SK-N-SH (cell line): Measurements from ENCODE around the gene PLOD3. TPM values are rescaled to one million over a fixed set of nuclear protein-coding genes. Genes with fewer than 3 reads are reported as not detected.

Experiments used
- CTCF ChIA-PET: fragments of 300-600, 350-600 bp; formaldehyde crosslinking; extraction: SDS; loops from one replicate; lab custom pipeline; 2021; lab: Yijun Ruan, JAX
- POLR2A ChIA-PET: fragments of 350-600 bp; sonication (Branson Sonifier 250); formaldehyde crosslinking; extraction: SDS; loops from one replicate; lab custom pipeline; 2020; ENCODE audit warnings: antibody characterized with exemption, inconsistent platforms; lab: Yijun Ruan, JAX
- DNase-seq: peaks from one replicate; pipeline ENCODE4 v3.0.0; 2012
- H2AFZ ChIP-seq: fragments of 200-600 bp; sonication (generic); 2 replicates; pipeline ENCODE4 v1.8.1; 2016; ENCODE audit warnings: antibody characterized with exemption, mild to moderate bottlenecking, low read depth
- H3F3A ChIP-seq: fragments of 200-600 bp; sonication (generic); replicated peaks from 2 replicates; pipeline ENCODE3; 2016; ENCODE audit warnings: antibody characterized with exemption, mild to moderate bottlenecking; ENCODE audit not compliant: insufficient read depth
- H3K27ac ChIP-seq, 2 experiments: fragments of 200-500 bp in 1 of 2; fragments of 200-600 bp in 1 of 2; sonication (Bioruptor generic) in 1 of 2; sonication (generic), shearing (Covaris generic) in 1 of 2; 2 replicates each; pipeline versions ENCODE4 v1.5.1 to v1.6.1; 2014 to 2016; ENCODE audit warnings: low read depth in 2 of 2, inconsistent platforms in 1 of 2, low read length in 1 of 2, mild to moderate bottlenecking in 1 of 2, mixed read lengths in 1 of 2
- H3K27me3 ChIP-seq: fragments of 200-600 bp; sonication (generic), shearing (Covaris generic); 2 replicates; pipeline ENCODE4 v1.6.1; 2016; ENCODE audit warnings: mixed run types; ENCODE audit not compliant: insufficient read depth
- H3K36me3 ChIP-seq, 2 experiments: fragments of 200-500 bp in 1 of 2; fragments of 200-600 bp in 1 of 2; sonication (Bioruptor generic) in 1 of 2; sonication (generic) in 1 of 2; replicated peaks in 1 of 2; 2 replicates each; pipeline versions ENCODE3 to v1.5.1; 2014 to 2016; ENCODE audit warnings: low read length in 1 of 2, mild to moderate bottlenecking in 1 of 2; ENCODE audit not compliant: insufficient read depth in 2 of 2, control insufficient read depth in 1 of 2
- H3K4me1 ChIP-seq, 2 experiments: fragments of 200-500 bp in 1 of 2; fragments of 200-600 bp in 1 of 2; sonication (Bioruptor generic) in 1 of 2; sonication (generic), shearing (Covaris generic) in 1 of 2; 2 replicates each; pipeline versions ENCODE4 v1.5.1 to v1.6.1; 2014 to 2016; ENCODE audit warnings: low read depth in 1 of 2, low read length in 1 of 2, mixed run types in 1 of 2; ENCODE audit not compliant: insufficient read depth in 2 of 2, control insufficient read depth in 1 of 2
- H3K4me2 ChIP-seq: fragments of 200-600 bp; sonication (generic), shearing (Covaris generic); 2 replicates; pipeline ENCODE4 v1.6.1; 2017; ENCODE audit warnings: mixed run types
- H3K4me3 ChIP-seq, 2 experiments: fragments of 200-500 bp in 1 of 2; fragments of 200-600 bp in 1 of 2; sonication (Bioruptor generic) in 1 of 2; sonication (generic), shearing (Covaris generic) in 1 of 2; 2 replicates each; pipeline versions ENCODE4 v1.5.1 to v1.8.1; 2014 to 2016; ENCODE audit warnings: low read depth in 2 of 2, inconsistent platforms in 1 of 2, low read length in 1 of 2, mild to moderate bottlenecking in 1 of 2, mixed read lengths in 1 of 2, moderate library complexity in 1 of 2
- H3K79me2 ChIP-seq: fragments of 200-600 bp; sonication (generic); 2 replicates; pipeline ENCODE4 v1.8.1; 2017; ENCODE audit warnings: mild to moderate bottlenecking; ENCODE audit not compliant: insufficient read depth
- H3K9ac ChIP-seq: fragments of 200-600 bp; sonication (generic); 2 replicates; pipeline ENCODE4 v1.6.1; 2017; ENCODE audit warnings: mixed run types
- H3K9me2 ChIP-seq: fragments of 200-600 bp; sonication (generic); 2 replicates; pipeline ENCODE4 v1.6.1; 2017; ENCODE audit warnings: mixed run types
- H3K9me3 ChIP-seq: fragments of 200-600 bp; sonication (generic); 2 replicates; pipeline ENCODE4 v1.6.1; 2017; ENCODE audit warnings: mixed run types, mild to moderate bottlenecking, moderate library complexity
- H4K20me1 ChIP-seq: fragments of 200-600 bp; sonication (generic); 2 replicates; pipeline ENCODE4 v1.6.1; 2017; ENCODE audit warnings: mild to moderate bottlenecking, mixed run types; ENCODE audit not compliant: insufficient read depth
- ELF1 ChIP-seq: IDR thresholded peaks from 2 replicates; pipeline ENCODE4 v1.4.0; 2012
- EP300 ChIP-seq, 2 experiments: IDR thresholded peaks; 2 replicates each; pipeline versions ENCODE4 v1.4.0 to v1.6.1; 2012; ENCODE audit warnings: borderline replicate concordance in 1 of 2, low read depth in 1 of 2, low read length in 1 of 2
- EZH2phosphoT487 ChIP-seq: fragments of 200-600 bp; sonication (generic); IDR thresholded peaks from 2 replicates; pipeline ENCODE4 v1.6.1; 2017; ENCODE audit warnings: low read depth, mixed run types, mild to moderate bottlenecking, antibody characterized with exemption, moderate library complexity, borderline replicate concordance
- FOSL2 ChIP-seq: IDR thresholded peaks from 2 replicates; pipeline ENCODE4 v1.4.0; 2012; ENCODE audit warnings: low read depth, mild to moderate bottlenecking, moderate library complexity, borderline replicate concordance
- FOXJ3 ChIP-seq: sonication (generic); formaldehyde crosslinking; IDR thresholded peaks from 2 replicates; pipeline ENCODE4 v1.5.1; 2020; ENCODE audit warnings: mild to moderate bottlenecking, missing genetic modification reagents
- GATA2 ChIP-seq: sonication (generic); formaldehyde crosslinking; IDR thresholded peaks from 2 replicates; pipeline ENCODE4 v1.5.0; 2020; ENCODE audit warnings: mild to moderate bottlenecking, missing genetic modification reagents
- IRF3 ChIP-seq: fragments of 150-350 bp; IDR thresholded peaks from 2 replicates; pipeline ENCODE4 v1.6.1; 2016; ENCODE audit warnings: mild to moderate bottlenecking, low read depth, low read length
- MEF2A ChIP-seq: IDR thresholded peaks from 2 replicates; pipeline ENCODE4 v1.4.0; 2012; ENCODE audit warnings: low read depth, borderline replicate concordance
- NFIC ChIP-seq: IDR thresholded peaks from 2 replicates; pipeline ENCODE4 v1.4.0; 2012; ENCODE audit warnings: borderline replicate concordance
- NRF1 ChIP-seq: IDR thresholded peaks from 2 replicates; pipeline ENCODE4 v1.6.1; 2012; ENCODE audit warnings: low read depth, mild to moderate bottlenecking, low read length
- RAD21 ChIP-seq: IDR thresholded peaks from 2 replicates; pipeline ENCODE4 v1.6.1; 2012; ENCODE audit warnings: mild to moderate bottlenecking, low read length
- RCOR1 ChIP-seq: fragments of 150-350 bp; IDR thresholded peaks from 2 replicates; pipeline ENCODE4 v1.6.1; 2017; ENCODE audit warnings: antibody characterized with exemption, low read length
- RFX5 ChIP-seq: IDR thresholded peaks from 2 replicates; pipeline ENCODE4 v1.6.1; 2012; ENCODE audit warnings: mild to moderate bottlenecking, improper control_type of control experiment, low read length
- SMC3 ChIP-seq: IDR thresholded peaks from 2 replicates; pipeline ENCODE4 v1.6.1; 2012; ENCODE audit warnings: low read depth, low read length, improper control_type of control experiment
- USF2 ChIP-seq: fragments of 150-350 bp; IDR thresholded peaks from 2 replicates; pipeline ENCODE4 v1.6.1; 2017; ENCODE audit warnings: antibody characterized with exemption, low read length, low read depth, borderline replicate concordance
- YY1 ChIP-seq: IDR thresholded peaks from 2 replicates; pipeline ENCODE4 v1.4.0; 2012; ENCODE audit warnings: low read depth, mild to moderate bottlenecking
- WGBS: methylation state at CpG from one replicate; pipeline ENCODE4 v1.1.6; 2017; ENCODE audit warnings: low lambda C conversion rate; 5-methylcytosine and 5-hydroxymethylcytosine counted together
- polyA plus RNA-seq, 3 experiments: library from polyadenylated mRNA; depleted of rRNA; stranded (reverse); fragments of >200 nt; gene quantifications; 2 replicates each; pipeline ENCODE4 v1.2.3, GENCODE V29; 2012
- TF ChIP-seq, protein P1 (sequence below): IDR thresholded peaks from 2 replicates; pipeline ENCODE4 v1.4.0; 2012; ENCODE audit warnings: low read depth, borderline replicate concordance
- TF ChIP-seq, protein P2 (sequence below): fragments of 200-600 bp; sonication (generic); IDR thresholded peaks from 2 replicates; pipeline ENCODE4 v1.6.1; 2017; ENCODE audit warnings: antibody characterized with exemption, mild to moderate bottlenecking, moderate library complexity

The PLOD3 gene
- polyA plus RNA-seq, 1 of the 3 experiments (the other 2 are of a cell fraction) = 276 TPM

DNA sequence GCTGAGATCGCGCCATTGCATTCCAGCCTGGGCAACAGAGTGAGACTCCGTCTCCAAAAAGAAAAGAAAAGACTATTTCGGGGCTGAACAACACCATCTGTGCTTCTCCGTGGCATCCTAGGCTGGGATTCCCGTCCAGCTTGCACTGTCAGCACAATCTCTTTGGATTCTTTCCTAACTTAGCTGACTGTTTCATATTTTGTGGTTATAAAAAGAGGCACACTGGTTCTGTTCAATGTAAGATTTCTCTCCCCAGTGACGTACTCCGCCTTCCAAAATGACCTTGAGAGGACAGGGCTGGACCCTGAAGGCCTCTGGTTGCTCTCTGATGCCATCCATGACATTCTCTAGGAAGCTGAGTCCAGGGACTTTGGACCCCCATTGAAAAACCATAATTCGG is 9.3 kb upstream of the PLOD3 start:
- Histone ChIP-seq H3K27ac (no peak overlapping the region), H3K9me2 (no peaks in the 10 kb centered on the region), H3K4me2 (no peak overlapping the region), H3K4me3 (no peak overlapping the region), H3F3A (peaks cover 6% of the 10 kb centered on the region), H3K9me3 (no peaks in the 10 kb centered on the region), H3K36me3 (peaks cover 24 to 54% of the 10 kb centered on the region in 2 experiments), H3K79me2 (peaks cover 8% of the 10 kb centered on the region; the same call in 1 of the 2 replicates), H3K4me1 (peaks cover 0 to 4% of the 10 kb centered on the region in 2 experiments; a peak in 1 of 4 replicates), H2AFZ (no peak overlapping the region), H3K9ac (no peak overlapping the region), H3K27me3 (no peaks in the 10 kb centered on the region), H4K20me1 (peaks cover 3% of the 10 kb centered on the region)
- DNase-seq = no peak
- POLR2A ChIA-PET = interaction anchor here (1.5 kb wide), 1 partner anchor 9 kb away, joined by 4 read pairs; the partner anchor contains the start of gene ZNHIT1
- 96% methylated on average over 9 of the region's 9 CpGs for WGBS
- CTCF ChIA-PET = interaction anchor here (0.7 to 4.3 kb wide), 5 partner anchors 10 to 332 kb away, joined by 3 to 29 read pairs (median 4); partner anchors contain the start of genes FIS1 and PLOD3
- TF ChIP-seq ELF1 (no peak), IRF3 (no peak), YY1 (no peak), RAD21 (no peak), GATA2 (CRISPR knock-in tag) (no peak), MEF2A (no peak), SMC3 (no peak), EZH2phosphoT487 (no peak), USF2 (no peak), NRF1 (no peak), RCOR1 (no peak)
- TF ChIP-seq, protein P1, sequence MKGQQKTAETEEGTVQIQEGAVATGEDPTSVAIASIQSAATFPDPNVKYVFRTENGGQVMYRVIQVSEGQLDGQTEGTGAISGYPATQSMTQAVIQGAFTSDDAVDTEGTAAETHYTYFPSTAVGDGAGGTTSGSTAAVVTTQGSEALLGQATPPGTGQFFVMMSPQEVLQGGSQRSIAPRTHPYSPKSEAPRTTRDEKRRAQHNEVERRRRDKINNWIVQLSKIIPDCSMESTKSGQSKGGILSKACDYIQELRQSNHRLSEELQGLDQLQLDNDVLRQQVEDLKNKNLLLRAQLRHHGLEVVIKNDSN = no peak

DNA sequence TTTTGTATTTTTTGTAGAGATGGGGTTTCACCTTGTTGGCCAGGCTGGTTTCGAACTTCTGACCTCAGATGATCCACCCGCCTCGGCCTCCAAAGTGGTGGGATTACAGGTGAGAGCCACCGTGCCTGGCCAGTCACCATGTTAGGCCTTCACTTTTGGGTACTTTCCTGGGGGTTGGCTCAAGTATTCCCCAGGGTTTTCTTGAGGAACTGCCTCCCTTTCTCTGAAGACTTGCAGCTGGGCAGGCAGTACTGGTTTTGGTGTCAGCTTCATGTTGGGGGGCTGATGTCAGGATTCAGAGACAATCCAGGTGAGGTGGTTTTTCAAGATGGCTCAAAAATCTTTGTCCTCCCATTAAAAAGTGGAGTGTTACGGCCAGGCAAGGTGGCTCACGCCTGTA is 8.3 kb upstream of the PLOD3 start:
- H3K27ac ChIP-seq = no peak overlapping the region
- no peak for DNase-seq
- H3K9ac ChIP-seq = no peak overlapping the region
- no peak overlapping the region for H2AFZ ChIP-seq
- H3F3A ChIP-seq = peaks cover 4% of the 10 kb centered on the region
- ChIA-PET POLR2A (interaction anchor here (0.7 kb wide), 1 partner anchor 8 kb away, joined by 4 read pairs; the partner anchor contains the start of gene PLOD3), CTCF (interaction anchor here (0.6 to 4.3 kb wide), 4 partner anchors 9 to 147 kb away, joined by 3 to 29 read pairs (median 5); partner anchors contain the start of genes FIS1 and PLOD3)
- no peaks in the 10 kb centered on the region for H3K9me3 ChIP-seq
- peaks cover 6% of the 10 kb centered on the region for H4K20me1 ChIP-seq
- peaks cover 19% of the 10 kb centered on the region for H3K79me2 ChIP-seq
- TF ChIP-seq EP300 (IDR thresholded peaks at IDR 0.05; ENCODE audit: borderline replicate concordance in 1 of 2, low read depth in 1 of 2, low read length in 1 of 2) (no peak), RFX5 (no peak), NFIC (no peak), SMC3 (no peak), FOSL2 (no peak), FOXJ3 (CRISPR knock-in tag) (no peak)
- TF ChIP-seq, protein P2, sequence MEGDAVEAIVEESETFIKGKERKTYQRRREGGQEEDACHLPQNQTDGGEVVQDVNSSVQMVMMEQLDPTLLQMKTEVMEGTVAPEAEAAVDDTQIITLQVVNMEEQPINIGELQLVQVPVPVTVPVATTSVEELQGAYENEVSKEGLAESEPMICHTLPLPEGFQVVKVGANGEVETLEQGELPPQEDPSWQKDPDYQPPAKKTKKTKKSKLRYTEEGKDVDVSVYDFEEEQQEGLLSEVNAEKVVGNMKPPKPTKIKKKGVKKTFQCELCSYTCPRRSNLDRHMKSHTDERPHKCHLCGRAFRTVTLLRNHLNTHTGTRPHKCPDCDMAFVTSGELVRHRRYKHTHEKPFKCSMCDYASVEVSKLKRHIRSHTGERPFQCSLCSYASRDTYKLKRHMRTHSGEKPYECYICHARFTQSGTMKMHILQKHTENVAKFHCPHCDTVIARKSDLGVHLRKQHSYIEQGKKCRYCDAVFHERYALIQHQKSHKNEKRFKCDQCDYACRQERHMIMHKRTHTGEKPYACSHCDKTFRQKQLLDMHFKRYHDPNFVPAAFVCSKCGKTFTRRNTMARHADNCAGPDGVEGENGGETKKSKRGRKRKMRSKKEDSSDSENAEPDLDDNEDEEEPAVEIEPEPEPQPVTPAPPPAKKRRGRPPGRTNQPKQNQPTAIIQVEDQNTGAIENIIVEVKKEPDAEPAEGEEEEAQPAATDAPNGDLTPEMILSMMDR = no peak
- WGBS = 88% methylated on average over 6 of the region's 6 CpGs
- H3K36me3 ChIP-seq = peaks cover 24 to 54% of the 10 kb centered on the region in 2 experiments
- no peaks in the 10 kb centered on the region for H3K9me2 ChIP-seq
- no peak overlapping the region for H3K4me3 ChIP-seq
- no peaks in the 10 kb centered on the region for H3K27me3 ChIP-seq
- H3K4me1 ChIP-seq = no peaks in the 10 kb centered on the region; a peak in 1 of 4 replicates
- no peak overlapping the region for H3K4me2 ChIP-seq
